22Rv1 (cell line): ENCODE data around the gene SCAND1.
"Not testable (repeated sequence)": the region's sequence is repeated elsewhere in the genome, so short reads cannot be mapped to it uniquely, and the experiment has no call there.

Source experiments
- H3K27ac ChIP-seq: fragments of 450-650 bp; 2 replicates; pipeline ENCODE4 v1.5.1; 2017
- CTCF ChIP-seq: fragments of 450-650 bp; IDR thresholded peaks from 2 replicates; pipeline ENCODE4 v1.5.1; 2017; ENCODE audit warnings: mild to moderate bottlenecking
- ZFX ChIP-seq: fragments of 450-650 bp; IDR thresholded peaks from 2 replicates; pipeline ENCODE4 v1.6.1; 2017; ENCODE audit warnings: antibody characterized with exemption, borderline replicate concordance

Gene SCAND1

GRCh38 chr20:35954200-35954906, at the start of gene SCAND1:
TSS of gene SCAND1 (minus strand) at chr20:35954502. CDS start at chr20:35954284, 218 bp downstream.
- TF ChIP-seq CTCF, result peak; percentile 99
- no peak for TF ChIP-seq ZFX
- H3K27ac ChIP-seq, result peak within 1 kb of the TSS; percentile 100

DNA sequence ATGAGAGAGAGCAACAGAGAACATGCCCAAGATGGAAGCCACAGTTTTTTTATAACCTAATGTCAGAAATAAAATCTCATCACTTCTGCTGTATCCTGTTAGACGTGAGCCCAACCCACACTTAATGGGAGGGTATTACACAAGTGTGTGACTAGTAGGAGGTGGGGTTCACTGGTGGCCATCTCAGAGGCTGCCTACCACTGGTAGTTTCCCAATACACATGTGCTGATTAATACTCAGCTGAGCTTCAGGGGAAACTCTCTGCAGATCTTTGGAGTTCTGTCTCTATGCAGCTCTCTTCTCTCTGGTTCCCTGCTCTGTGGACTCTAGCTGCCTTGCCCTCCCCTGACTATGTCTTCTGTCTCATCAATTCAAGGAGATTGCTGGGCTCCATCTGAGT, 49.7 kb upstream of the SCAND1 start:
- TF ChIP-seq CTCF (no peak), ZFX (no peak)
- H3K27ac ChIP-seq, result no peak overlapping the region

- no peak overlapping the region for H3K27ac ChIP-seq
- TF ChIP-seq ZFX (no peak), CTCF (no peak)
Observed at GRCh38 chr20:36002855-36003254, 48.6 kb upstream of the SCAND1 start.

DNA sequence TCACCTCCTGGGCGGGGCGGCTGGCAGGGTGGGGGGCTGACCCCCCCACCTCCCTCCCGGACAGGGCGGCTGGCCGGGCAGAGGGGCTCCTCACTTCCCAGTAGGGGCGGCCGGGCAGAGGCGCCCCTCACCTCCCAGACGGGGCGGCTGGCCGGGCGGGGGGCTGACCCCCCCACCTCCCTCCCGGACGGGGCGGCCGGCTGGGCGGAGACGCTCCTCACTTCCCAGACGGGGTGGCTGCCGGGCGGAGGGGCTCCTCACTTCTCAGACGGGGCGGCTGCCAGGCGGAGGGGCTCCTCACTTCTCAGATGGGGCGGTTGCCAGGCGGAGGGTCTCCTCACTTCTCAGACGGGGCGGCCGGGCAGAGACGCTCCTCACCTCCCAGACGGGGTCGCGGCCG, 47.0 kb upstream of the SCAND1 start:
- not testable (repeated sequence) for H3K27ac ChIP-seq

DNA sequence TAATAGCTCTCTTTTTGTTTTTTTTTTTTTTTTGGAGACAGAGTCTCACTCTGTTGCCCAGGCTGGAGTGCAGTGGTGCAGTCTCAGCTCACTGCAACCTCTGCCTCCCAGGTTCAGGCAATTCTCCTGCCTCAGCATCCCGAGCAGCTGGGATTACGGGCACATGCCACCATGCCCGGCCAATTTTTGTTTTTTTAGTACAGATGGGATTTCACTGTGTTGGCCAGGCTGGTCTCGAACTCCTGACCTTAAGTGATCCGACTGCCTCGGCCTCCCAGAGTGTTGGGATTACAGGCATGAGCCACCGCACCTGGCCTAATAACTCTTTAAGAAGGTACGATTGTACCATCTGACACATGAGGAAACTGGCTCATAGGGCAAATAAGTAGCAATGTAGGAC, 42.2 kb upstream of the SCAND1 start:
- not testable (repeated sequence) for H3K27ac ChIP-seq

GRCh38 chr20:35994994-35995453, 40.7 kb upstream of the SCAND1 start:
- no peak overlapping the region for H3K27ac ChIP-seq
- TF ChIP-seq ZFX (no peak), CTCF (peak; percentile 95)

- TF ChIP-seq CTCF, result peak; percentile 94
- no peak for TF ChIP-seq ZFX
- H3K27ac ChIP-seq, result no peak overlapping the region
Observed at GRCh38 chr20:35992713-35993335, 38.5 kb upstream of the SCAND1 start.

DNA sequence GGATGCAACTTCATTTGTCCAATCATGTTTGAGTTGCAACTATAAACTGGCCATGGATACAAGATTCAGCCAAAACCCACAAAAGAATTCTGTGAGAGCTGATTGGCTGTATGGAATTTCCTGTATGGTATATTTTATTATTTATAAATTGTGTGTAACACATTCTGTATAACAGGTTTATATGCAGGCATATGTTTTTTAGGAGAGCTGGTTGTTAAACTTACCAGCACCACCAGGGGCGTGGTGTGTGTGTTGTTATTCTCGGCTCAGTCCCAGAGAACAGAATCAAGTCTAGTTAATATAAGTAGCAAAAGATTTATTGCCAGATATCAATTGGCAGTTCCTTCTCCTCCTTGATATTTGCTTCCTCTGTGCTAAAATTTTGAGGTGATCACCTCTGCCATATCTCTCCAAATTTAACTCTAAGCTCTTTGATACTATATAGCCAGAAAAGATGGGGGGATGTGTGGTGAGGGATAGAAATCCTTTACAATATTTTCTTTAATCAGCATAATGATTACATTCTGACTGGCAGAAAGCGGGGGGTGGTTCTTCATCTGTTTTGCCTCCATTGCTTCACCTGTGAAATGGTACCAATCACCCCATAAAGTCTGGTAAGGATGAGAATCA, 37.0 kb upstream of the SCAND1 start:
- no peak overlapping the region for H3K27ac ChIP-seq
- TF ChIP-seq ZFX (no peak), CTCF (peak; percentile 75)
